K562 (cell line): ENCODE results near the gene WNT7B.

ENCODE experiments used
- CREB1 ChIP-seq, 2 experiments: sonication (generic) in 1 of 2; formaldehyde crosslinking in 1 of 2; IDR thresholded peaks; 2 replicates each; pipeline versions ENCODE4 v1.6.1 to v1.8.0; 2012 to 2022; ENCODE audit warnings: inconsistent platforms in 1 of 2, mild to moderate bottlenecking in 1 of 2, missing genetic modification reagents in 1 of 2, moderate library complexity in 1 of 2
- MXI1 ChIP-seq: IDR thresholded peaks from 2 replicates; pipeline ENCODE4 v1.6.1; 2011; ENCODE audit warnings: low read depth, mild to moderate bottlenecking, improper control_type of control experiment, low read length
- RCOR1 ChIP-seq, 2 experiments: IDR thresholded peaks; 2 replicates each; pipeline ENCODE4 v1.6.1; 2012; ENCODE audit warnings: low read depth in 2 of 2, low read length in 2 of 2, borderline replicate concordance in 1 of 2, improper control_type of control experiment in 1 of 2
- SMAD3 ChIP-seq: fragments of 450-650 bp; formaldehyde crosslinking; conservative IDR thresholded peaks from 2 replicates; pipeline ENCODE4 v1.4.0; 2020; ENCODE audit warnings: mild to moderate bottlenecking
- TEAD4 ChIP-seq, 2 experiments: sonication (generic) in 1 of 2; formaldehyde crosslinking in 1 of 2; IDR thresholded peaks; 2 replicates each; pipeline versions ENCODE4 v1.6.1 to v1.8.0; 2012 to 2022; ENCODE audit warnings: borderline replicate concordance in 1 of 2, inconsistent platforms in 1 of 2, low read length in 1 of 2, mild to moderate bottlenecking in 1 of 2, missing genetic modification reagents in 1 of 2
- ZNF311 ChIP-seq: fragments of 250-450 bp; sonication (Bioruptor Pico); IDR thresholded peaks from 2 replicates; pipeline ENCODE4 v1.4.0; 2020; ENCODE audit warnings: mild to moderate bottlenecking, moderate library complexity
- ZNF780A ChIP-seq: fragments of 250-450 bp; sonication (Bioruptor Pico); IDR thresholded peaks from 2 replicates; pipeline ENCODE4 v1.5.0; 2021; ENCODE audit warnings: mild to moderate bottlenecking
- TF ChIP-seq, protein P1 (sequence below), 3 experiments: IDR thresholded peaks in 2 of 3; conservative IDR thresholded peaks in 1 of 3; 2 replicates each; pipeline ENCODE4 v1.5.1; 2011 to 2012; ENCODE audit warnings: low read length in 3 of 3, mild to moderate bottlenecking in 3 of 3, control low read depth in 2 of 3, improper control_type of control experiment in 1 of 3, inconsistent platforms in 1 of 3, low read depth in 1 of 3, mixed read lengths in 1 of 3, moderate library complexity in 1 of 3; ENCODE audit not compliant: insufficient read depth in 2 of 3
- TF ChIP-seq, protein P2 (sequence below): sonication (generic); formaldehyde crosslinking; IDR thresholded peaks from 2 replicates; pipeline ENCODE4 v1.9.0; 2022; ENCODE audit warnings: mild to moderate bottlenecking, missing genetic modification reagents

DNA sequence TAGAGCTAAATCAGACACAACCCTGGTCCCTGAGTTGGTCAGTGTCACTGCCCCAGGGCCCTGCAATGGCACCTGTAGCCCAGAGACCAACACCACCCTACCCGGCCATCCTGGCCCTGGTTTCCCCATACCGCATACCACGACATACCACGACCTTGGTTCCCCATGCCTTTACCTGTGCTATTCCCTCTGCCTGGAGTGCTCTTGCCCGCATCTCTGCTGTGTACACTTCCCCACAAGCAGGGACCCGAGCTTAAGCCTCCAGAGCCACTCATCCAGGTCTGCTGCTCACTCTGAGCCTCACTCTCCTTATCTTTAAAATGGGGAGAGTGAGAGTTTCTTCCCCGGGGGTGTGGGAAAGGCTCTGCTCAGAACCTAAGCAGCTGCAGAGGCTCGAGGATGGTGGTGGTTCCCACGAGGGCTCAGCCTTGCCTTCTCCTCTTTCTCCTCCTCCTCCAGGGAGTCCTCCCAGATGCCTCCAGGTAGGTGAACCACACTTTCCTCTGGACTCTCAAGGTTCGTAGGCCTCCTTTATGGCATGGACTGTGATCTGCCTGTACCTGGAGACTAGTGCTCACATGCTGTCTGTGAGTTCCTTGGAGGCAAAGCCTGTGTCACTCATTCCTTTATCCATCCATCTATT lies 48.1 kb downstream of the WNT7B start:
- TF ChIP-seq CREB1 (IDR thresholded peaks at IDR 0.05) (no peak), CREB1 (CRISPR knock-in tag; IDR thresholded peaks at IDR 0.05) (no peak), MXI1 (no peak), ZNF780A (no peak), RCOR1 (IDR thresholded peaks at IDR 0.05; ENCODE audit: borderline replicate concordance in 1 of 2, low read depth in 2 of 2, low read length in 2 of 2) (no peak), TEAD4 (IDR thresholded peaks at IDR 0.05; ENCODE audit: low read length) (no peak), TEAD4 (CRISPR knock-in tag; IDR thresholded peaks at IDR 0.05; ENCODE audit: borderline replicate concordance) (no peak), SMAD3 (CRISPR knock-in tag) (no peak), ZNF311 (no peak)
- TF ChIP-seq, protein P1, sequence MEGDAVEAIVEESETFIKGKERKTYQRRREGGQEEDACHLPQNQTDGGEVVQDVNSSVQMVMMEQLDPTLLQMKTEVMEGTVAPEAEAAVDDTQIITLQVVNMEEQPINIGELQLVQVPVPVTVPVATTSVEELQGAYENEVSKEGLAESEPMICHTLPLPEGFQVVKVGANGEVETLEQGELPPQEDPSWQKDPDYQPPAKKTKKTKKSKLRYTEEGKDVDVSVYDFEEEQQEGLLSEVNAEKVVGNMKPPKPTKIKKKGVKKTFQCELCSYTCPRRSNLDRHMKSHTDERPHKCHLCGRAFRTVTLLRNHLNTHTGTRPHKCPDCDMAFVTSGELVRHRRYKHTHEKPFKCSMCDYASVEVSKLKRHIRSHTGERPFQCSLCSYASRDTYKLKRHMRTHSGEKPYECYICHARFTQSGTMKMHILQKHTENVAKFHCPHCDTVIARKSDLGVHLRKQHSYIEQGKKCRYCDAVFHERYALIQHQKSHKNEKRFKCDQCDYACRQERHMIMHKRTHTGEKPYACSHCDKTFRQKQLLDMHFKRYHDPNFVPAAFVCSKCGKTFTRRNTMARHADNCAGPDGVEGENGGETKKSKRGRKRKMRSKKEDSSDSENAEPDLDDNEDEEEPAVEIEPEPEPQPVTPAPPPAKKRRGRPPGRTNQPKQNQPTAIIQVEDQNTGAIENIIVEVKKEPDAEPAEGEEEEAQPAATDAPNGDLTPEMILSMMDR (IDR thresholded peaks at IDR 0.05 in 2 of 3, conservative IDR thresholded peaks at IDR 0.05 in 1 of 3; ENCODE audit: insufficient read depth in 2 of 3, low read depth in 1 of 3, low read length in 3 of 3) = no peak
- TF ChIP-seq, protein P2, sequence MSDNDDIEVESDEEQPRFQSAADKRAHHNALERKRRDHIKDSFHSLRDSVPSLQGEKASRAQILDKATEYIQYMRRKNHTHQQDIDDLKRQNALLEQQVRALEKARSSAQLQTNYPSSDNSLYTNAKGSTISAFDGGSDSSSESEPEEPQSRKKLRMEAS (CRISPR knock-in tag) = no peak
